PC-9 (cell line): ENCODE results near the gene PSD4.

ENCODE experiments used
- EZH2 ChIP-seq: fragments of 200-600 bp; sonication (generic); IDR thresholded peaks from 2 replicates; pipeline ENCODE4 v1.8.0; 2017; ENCODE audit warnings: antibody characterized with exemption, low read depth
- TF ChIP-seq, protein P1 (sequence below): fragments of 200-600 bp; sonication (generic); conservative IDR thresholded peaks from 2 replicates; pipeline ENCODE4 v1.6.1; 2017; ENCODE audit warnings: mixed run types, antibody characterized with exemption, mild to moderate bottlenecking, moderate library complexity

DNA sequence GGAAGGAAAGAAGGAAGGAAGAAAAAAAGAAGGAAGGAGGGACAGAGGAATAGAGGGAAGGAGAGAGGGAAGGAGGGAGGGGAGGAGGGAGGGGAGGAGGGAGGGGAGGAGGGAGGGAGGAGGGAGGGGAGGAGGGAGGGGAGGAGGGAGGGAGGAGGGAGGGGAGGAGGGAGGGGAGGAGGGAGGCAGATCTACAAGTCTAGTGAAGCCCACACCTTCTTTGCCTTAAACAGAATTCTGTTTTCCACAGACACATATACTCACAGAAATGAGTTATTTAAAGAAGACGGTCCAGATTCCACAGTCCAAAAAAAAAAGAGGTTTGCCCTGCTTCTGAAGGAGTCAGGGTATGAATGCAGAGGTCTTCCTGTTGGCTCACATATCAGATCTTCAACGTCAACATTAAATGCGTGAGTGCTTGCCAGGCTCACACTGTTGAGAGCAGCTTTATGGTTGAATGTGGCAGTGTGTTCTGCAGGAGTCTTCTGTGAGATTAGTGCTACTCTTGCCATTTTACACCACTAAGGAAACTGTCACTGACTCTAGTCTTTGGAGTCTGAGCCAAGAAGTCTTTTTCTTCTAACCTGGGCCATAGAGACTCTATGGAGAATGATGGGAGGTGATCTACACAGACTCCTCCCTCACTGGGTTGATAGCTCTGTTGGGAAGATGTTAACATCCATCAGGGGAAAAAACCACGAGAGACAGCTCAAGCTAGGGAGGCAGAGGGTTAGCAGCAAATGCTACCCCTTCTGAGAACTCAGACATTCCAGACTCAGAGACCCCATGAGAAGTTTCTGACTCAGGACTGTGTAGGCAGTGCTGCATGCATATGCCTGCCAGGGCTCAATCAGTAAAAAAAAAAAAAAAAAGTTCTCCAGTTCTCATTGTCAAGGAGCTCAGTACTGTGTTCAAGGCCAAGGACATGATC, 81.6 kb downstream of the PSD4 start:
- TF ChIP-seq, protein P1, sequence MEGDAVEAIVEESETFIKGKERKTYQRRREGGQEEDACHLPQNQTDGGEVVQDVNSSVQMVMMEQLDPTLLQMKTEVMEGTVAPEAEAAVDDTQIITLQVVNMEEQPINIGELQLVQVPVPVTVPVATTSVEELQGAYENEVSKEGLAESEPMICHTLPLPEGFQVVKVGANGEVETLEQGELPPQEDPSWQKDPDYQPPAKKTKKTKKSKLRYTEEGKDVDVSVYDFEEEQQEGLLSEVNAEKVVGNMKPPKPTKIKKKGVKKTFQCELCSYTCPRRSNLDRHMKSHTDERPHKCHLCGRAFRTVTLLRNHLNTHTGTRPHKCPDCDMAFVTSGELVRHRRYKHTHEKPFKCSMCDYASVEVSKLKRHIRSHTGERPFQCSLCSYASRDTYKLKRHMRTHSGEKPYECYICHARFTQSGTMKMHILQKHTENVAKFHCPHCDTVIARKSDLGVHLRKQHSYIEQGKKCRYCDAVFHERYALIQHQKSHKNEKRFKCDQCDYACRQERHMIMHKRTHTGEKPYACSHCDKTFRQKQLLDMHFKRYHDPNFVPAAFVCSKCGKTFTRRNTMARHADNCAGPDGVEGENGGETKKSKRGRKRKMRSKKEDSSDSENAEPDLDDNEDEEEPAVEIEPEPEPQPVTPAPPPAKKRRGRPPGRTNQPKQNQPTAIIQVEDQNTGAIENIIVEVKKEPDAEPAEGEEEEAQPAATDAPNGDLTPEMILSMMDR: no peak
- no peak for TF ChIP-seq EZH2
